Lower leg skin (tissue), 3 donors: ENCODE data around the gene CORO1C.

Source experiments
- POLR2A ChIP-seq, 2 donors: fragments of 450-650 bp; IDR thresholded peaks; one replicate each; pipeline ENCODE4 v1.6.1; 2016 to 2017; ENCODE audit warnings: antibody characterized with exemption in 2 of 2, mild to moderate bottlenecking in 1 of 2, moderate library complexity in 1 of 2
- TF ChIP-seq, protein P1 (sequence below), 3 donors: fragments of 450-650 bp; IDR thresholded peaks; one replicate each; pipeline ENCODE4 v1.5.1; 2016; ENCODE audit warnings: antibody characterized with exemption in 3 of 3, mild to moderate bottlenecking in 3 of 3, moderate library complexity in 2 of 3

DNA sequence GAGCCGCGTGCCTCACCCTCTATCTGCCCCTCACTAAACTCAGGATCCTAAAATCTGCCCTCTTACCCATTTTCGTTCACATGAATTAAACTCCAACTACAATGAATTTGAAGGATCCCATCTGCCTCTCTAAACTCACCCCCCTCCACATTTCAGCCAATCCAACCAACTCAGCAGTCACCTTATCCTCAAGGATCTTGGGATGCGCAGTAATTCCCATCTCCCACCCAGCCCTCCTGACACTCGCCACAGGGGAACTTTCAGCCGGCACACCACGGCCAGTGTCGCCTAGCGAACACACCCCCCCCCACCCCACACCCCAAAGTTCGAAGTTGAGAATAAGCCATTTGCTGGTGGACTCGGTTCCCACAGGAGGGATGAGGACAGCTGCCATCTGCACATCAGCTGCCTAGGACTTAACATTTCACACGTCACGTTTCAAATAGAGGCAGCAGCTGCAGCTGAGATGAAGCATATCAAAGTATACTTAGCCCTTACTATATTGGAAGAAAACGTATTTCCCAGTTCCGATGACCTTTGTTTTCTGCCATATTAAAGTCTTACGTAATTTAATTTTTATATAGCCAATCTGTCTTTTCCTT lies 88.9 kb downstream of the CORO1C start:
- TF ChIP-seq, protein P1, sequence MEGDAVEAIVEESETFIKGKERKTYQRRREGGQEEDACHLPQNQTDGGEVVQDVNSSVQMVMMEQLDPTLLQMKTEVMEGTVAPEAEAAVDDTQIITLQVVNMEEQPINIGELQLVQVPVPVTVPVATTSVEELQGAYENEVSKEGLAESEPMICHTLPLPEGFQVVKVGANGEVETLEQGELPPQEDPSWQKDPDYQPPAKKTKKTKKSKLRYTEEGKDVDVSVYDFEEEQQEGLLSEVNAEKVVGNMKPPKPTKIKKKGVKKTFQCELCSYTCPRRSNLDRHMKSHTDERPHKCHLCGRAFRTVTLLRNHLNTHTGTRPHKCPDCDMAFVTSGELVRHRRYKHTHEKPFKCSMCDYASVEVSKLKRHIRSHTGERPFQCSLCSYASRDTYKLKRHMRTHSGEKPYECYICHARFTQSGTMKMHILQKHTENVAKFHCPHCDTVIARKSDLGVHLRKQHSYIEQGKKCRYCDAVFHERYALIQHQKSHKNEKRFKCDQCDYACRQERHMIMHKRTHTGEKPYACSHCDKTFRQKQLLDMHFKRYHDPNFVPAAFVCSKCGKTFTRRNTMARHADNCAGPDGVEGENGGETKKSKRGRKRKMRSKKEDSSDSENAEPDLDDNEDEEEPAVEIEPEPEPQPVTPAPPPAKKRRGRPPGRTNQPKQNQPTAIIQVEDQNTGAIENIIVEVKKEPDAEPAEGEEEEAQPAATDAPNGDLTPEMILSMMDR (IDR thresholded peaks at IDR 0.05) = no peak
- TF ChIP-seq POLR2A (IDR thresholded peaks at IDR 0.05) = no peak
